ENCODE data around the gene FANK1.

The FANK1 gene

DNA sequence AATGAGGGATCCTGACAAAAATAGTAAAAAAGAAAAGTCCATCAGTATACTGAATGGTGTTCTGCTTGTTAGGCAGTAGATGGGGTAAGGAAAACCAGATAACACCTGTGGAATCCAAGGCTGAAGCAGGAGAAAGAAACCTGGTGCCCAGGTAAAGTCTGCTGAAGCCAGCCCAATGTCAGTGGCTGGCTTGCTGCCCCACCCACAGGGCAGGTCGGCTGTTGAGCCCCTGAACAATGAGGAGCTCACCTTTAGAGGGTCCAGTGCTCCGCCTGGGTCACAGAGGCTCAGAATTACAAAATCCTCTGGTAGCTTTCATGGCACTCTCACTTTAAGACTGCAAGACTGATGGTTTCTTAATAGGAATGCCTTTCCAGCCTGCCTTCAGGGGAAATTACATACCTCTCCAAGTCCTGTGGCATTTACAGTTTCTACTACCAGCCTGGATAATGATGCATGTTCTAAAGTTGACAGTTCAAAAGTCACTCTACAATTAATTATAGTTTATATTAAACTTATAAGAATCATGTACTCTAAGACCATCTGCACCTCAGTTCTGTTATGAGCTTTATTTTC is 39.1 kb upstream of the FANK1 start:
- peaks cover 7% of the 10 kb centered on the region; the same call in 1 of the 2 replicates for H3F3A ChIP-seq (ENCODE audit: insufficient read depth, low read length)
- H3K4me2 ChIP-seq (ENCODE audit: low read depth, low read length) = no peak overlapping the region
- H3K36me3 ChIP-seq (replicated peaks; ENCODE audit: insufficient read depth, low read length) = no peaks in the 10 kb centered on the region
- no peak overlapping the region for H2AFZ ChIP-seq (ENCODE audit: low read length)
- H3K4me3 ChIP-seq (ENCODE audit: low read length) = no peak overlapping the region
- H3K27me3 ChIP-seq (replicated peaks; ENCODE audit: insufficient read depth, low read length) = no peaks in the 10 kb centered on the region
- H4K20me1 ChIP-seq (ENCODE audit: insufficient read depth, low read length) = no peaks in the 10 kb centered on the region
- DNase-seq = no peak
- no peak overlapping the region for H3K27ac ChIP-seq (ENCODE audit: low read length)
- peaks cover 22% of the 10 kb centered on the region for H3K4me1 ChIP-seq (ENCODE audit: low read length)
- TF ChIP-seq EZH2phosphoT487 (IDR thresholded peaks at IDR 0.05; ENCODE audit: low read length) (no peak), CTCF (IDR thresholded peaks at IDR 0.05; ENCODE audit: low read length) (no peak), EZH2 (optimal IDR thresholded peaks at IDR 0.05; ENCODE audit: low read depth, low read length) (no peak)
- H3K9me2 ChIP-seq (replicated peaks; ENCODE audit: insufficient read depth, low read length) = no peaks in the 10 kb centered on the region
- no peak overlapping the region for H3K9ac ChIP-seq (ENCODE audit: low read length)
- no peaks in the 10 kb centered on the region for H3K79me2 ChIP-seq (ENCODE audit: low read length)
- no peaks in the 10 kb centered on the region for H3K9me3 ChIP-seq (replicated peaks; ENCODE audit: insufficient read depth, low read length)

DNA sequence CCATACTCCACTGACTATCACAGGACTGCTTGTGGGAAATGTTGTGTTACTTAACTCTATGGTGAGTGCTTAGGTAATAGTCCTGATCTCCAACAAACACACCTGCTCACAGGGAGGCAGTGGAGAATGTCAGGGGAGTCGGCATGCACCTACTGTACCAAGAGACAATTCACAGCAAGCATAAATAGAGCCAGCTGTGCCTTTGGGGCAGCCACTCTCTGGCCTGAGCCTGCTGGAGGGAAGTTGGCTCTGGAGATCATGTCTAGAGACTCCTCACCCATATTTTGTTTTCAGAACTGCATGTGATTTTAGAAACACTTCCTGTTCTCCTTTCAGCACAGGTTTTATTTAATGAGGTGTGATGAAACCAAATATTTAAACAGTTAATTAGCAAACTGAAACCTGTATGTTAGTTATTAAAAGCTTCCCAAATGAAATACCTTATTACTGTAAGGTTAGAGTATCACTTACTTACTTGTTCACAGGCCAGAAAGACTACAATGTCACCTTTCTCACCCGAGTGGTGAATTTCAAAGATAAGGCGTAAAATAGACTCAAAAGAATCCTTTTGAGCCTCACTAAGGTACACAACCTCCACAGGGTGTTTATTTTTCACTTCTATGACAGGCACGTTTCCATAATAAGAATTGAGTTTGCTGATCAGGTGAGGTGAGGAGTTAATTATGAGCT is 37.1 kb upstream of the FANK1 start:
- Histone ChIP-seq H3K9me3 (replicated peaks; ENCODE audit: insufficient read depth, low read length) (no peaks in the 10 kb centered on the region), H3K36me3 (replicated peaks; ENCODE audit: insufficient read depth, low read length) (no peaks in the 10 kb centered on the region), H3K27me3 (replicated peaks; ENCODE audit: insufficient read depth, low read length) (no peaks in the 10 kb centered on the region), H2AFZ (ENCODE audit: low read length) (no peak overlapping the region), H3K4me1 (ENCODE audit: low read length) (peaks cover 22% of the 10 kb centered on the region), H3K79me2 (ENCODE audit: low read length) (no peaks in the 10 kb centered on the region), H3K9ac (ENCODE audit: low read length) (no peak overlapping the region), H3K4me2 (ENCODE audit: low read depth, low read length) (peak overlapping the region; percentile 16; the same call in 1 of the 2 replicates), H3K27ac (ENCODE audit: low read length) (peak overlapping the region; percentile 38; the same call in 1 of the 2 replicates), H4K20me1 (ENCODE audit: insufficient read depth, low read length) (no peaks in the 10 kb centered on the region), H3F3A (ENCODE audit: insufficient read depth, low read length) (peaks cover 7% of the 10 kb centered on the region; the same call in 1 of the 2 replicates), H3K9me2 (replicated peaks; ENCODE audit: insufficient read depth, low read length) (no peaks in the 10 kb centered on the region), H3K4me3 (ENCODE audit: low read length) (no peak overlapping the region)
- no peak for TF ChIP-seq EZH2phosphoT487 (IDR thresholded peaks at IDR 0.05; ENCODE audit: low read length)
- TF ChIP-seq EZH2 (optimal IDR thresholded peaks at IDR 0.05; ENCODE audit: low read depth, low read length) = no peak
- TF ChIP-seq CTCF (IDR thresholded peaks at IDR 0.05; ENCODE audit: low read length) = no peak
- peak; percentile 45 for DNase-seq

DNA sequence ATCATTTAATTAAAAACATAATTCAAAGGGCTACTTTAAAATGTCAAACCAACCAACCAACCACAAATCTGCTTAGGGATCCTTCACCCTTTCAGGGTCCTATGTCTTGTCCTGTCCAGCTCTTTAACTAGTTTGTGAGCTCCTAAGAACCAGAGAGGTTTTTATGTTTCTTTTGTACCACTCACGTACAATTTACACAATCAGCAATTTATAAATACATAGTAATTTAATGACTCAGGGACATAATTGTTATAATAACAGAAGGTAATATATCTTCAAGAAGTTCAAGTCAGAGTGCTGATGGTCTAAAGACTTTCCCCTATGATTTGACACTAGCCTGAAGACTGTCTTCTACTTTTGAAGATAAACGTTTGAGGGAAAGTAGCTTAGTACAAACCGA is 31.2 kb upstream of the FANK1 start:
- H3K9ac ChIP-seq (ENCODE audit: low read length) = no peak overlapping the region
- H3K27me3 ChIP-seq (replicated peaks; ENCODE audit: insufficient read depth, low read length) = no peaks in the 10 kb centered on the region
- H4K20me1 ChIP-seq (ENCODE audit: insufficient read depth, low read length) = no peaks in the 10 kb centered on the region
- TF ChIP-seq EZH2phosphoT487 (IDR thresholded peaks at IDR 0.05; ENCODE audit: low read length) = no peak
- TF ChIP-seq CTCF (IDR thresholded peaks at IDR 0.05; ENCODE audit: low read length) = no peak
- TF ChIP-seq EZH2 (optimal IDR thresholded peaks at IDR 0.05; ENCODE audit: low read depth, low read length) = no peak
- H3K4me1 ChIP-seq (ENCODE audit: low read length) = peaks cover 3% of the 10 kb centered on the region
- no peaks in the 10 kb centered on the region for H3K9me3 ChIP-seq (replicated peaks; ENCODE audit: insufficient read depth, low read length)
- no peak overlapping the region for H3K4me2 ChIP-seq (ENCODE audit: low read depth, low read length)
- H3F3A ChIP-seq (ENCODE audit: insufficient read depth, low read length) = 0 out of 2 replicates have a peak, but pooled peaks cover 2% of the 10 kb centered on the region
- no peak for DNase-seq
- H3K79me2 ChIP-seq (ENCODE audit: low read length) = no peaks in the 10 kb centered on the region
- no peaks in the 10 kb centered on the region for H3K9me2 ChIP-seq (replicated peaks; ENCODE audit: insufficient read depth, low read length)
- no peaks in the 10 kb centered on the region for H3K36me3 ChIP-seq (replicated peaks; ENCODE audit: insufficient read depth, low read length)
- H3K4me3 ChIP-seq (ENCODE audit: low read length) = no peak overlapping the region
- no peak overlapping the region for H3K27ac ChIP-seq (ENCODE audit: low read length)
- H2AFZ ChIP-seq (ENCODE audit: low read length) = no peak overlapping the region

Data from MM.1S (cell line).